ENCODE results near the gene NPBWR2. TPM values are rescaled to one million over a fixed set of nuclear protein-coding genes. Genes with fewer than 3 reads are reported as not detected.

NPBWR2 gene
- total RNA-seq, 4 donors from 2014 or later = not detected

DNA sequence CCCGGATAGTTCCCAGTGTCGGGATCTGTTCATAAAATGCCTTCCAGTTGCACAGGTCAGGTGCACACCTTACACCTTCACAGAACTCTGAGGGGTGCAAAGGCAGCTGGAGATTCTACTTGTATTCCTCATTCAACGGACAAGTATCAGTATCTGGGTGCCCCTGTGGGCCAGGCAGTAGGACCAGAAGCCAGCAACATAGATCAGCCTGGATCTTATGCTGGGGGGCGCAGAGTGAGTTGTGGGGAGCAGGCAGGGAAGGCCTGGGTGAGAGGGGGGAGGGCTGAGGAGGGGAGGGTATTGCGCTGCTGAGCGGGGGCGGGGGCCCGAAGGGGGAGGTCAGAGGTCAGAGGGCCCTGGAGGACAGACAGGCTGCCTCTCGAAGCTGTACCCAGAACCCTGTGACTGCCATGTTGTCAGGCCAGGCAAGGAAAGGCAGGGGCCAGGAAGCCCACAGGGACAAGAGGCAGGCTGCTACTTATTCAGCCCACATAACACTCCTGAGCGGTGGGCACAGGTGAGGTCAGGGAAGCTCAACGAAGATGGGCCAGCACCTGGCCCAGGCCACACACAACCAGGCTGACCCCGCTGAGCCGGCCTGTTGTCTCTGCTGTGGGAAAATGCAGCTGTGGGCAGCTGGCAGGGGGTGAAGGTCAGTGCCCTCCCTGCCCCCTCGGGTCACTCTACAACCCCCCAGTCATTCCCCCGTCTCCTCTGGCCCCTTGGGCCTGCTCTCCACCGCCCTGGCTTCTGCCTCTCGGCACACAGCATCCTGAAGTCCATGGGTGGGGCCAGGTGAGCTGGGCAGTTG is 26.3 kb downstream of the NPBWR2 start:
- Histone ChIP-seq H3K4me3 (peak overlapping the region in 1 of 4 donors; percentile 81), H3K36me3 (no peaks in the 10 kb centered on the region), H3K27ac (peak overlapping the region in 2 of 4 donors; percentile 28 to 77), H3K27me3 (peaks cover 0 to 24% of the 10 kb centered on the region in 2 donors), H3K4me1 (peaks cover 0 to 66% (median 20%) of the 10 kb centered on the region in 4 donors), H3K9me3 (no peaks in the 10 kb centered on the region)
- 62 to 69% methylated on average over 12 to 17 of the region's 17 CpGs for WGBS, 2 donors
- DNase-seq (ENCODE audit: low spot score in 2 of 2) = no peak
- no peak for TF ChIP-seq EP300 (IDR thresholded peaks at IDR 0.05)
- TF ChIP-seq POLR2A (IDR thresholded peaks at IDR 0.05) = no peak
- TF ChIP-seq, protein P1, sequence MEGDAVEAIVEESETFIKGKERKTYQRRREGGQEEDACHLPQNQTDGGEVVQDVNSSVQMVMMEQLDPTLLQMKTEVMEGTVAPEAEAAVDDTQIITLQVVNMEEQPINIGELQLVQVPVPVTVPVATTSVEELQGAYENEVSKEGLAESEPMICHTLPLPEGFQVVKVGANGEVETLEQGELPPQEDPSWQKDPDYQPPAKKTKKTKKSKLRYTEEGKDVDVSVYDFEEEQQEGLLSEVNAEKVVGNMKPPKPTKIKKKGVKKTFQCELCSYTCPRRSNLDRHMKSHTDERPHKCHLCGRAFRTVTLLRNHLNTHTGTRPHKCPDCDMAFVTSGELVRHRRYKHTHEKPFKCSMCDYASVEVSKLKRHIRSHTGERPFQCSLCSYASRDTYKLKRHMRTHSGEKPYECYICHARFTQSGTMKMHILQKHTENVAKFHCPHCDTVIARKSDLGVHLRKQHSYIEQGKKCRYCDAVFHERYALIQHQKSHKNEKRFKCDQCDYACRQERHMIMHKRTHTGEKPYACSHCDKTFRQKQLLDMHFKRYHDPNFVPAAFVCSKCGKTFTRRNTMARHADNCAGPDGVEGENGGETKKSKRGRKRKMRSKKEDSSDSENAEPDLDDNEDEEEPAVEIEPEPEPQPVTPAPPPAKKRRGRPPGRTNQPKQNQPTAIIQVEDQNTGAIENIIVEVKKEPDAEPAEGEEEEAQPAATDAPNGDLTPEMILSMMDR (IDR thresholded peaks at IDR 0.05) = no peak

DNA sequence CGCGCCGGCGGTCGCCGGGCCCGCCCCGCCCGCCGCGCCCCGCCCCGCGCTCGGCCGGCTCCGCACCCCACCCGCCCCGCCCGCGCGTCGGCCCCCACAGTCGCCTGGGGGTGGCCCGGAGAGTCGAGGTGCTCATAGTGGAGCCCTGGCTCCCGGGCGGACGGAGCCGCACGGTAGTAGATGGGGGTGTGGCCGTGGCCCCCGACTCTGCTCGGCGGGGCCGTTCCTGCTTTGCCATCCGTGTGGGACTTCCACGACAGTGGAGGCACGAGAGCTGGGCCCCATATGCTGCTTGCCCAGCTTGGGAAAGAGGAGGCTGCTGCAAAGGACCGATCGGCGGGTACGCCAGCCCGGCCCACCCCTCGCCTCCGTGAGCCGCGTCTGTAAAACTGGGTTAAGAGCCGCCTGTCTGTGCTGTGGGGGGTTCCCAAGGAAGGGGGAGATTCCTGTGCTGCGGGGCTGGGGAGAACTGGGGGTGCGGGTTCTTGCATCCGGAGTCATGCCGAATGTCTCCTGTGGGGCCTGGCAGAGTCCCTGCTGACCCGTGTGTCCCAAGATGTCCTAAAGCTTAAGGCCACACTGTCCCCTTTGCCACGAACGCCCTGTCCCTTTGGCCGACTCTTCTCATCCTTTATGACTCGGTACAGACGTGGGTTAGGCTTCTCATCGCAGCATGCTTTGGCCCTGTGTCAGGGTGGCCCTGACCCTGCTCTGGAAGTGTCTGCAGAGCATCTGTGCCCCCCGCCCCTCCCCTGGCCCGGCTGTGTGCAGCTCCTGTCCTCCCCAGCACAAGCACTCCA is 27.2 kb downstream of the NPBWR2 start, which contains the start of gene OPRL1:
OPRL1 (plus strand) TSS at position 70 of the 800 bp plus-strand sequence. CDS start 12,639 bp downstream, outside the sequence.
- TF ChIP-seq POLR2A (IDR thresholded peaks at IDR 0.05) = no peak
- no peak for TF ChIP-seq EP300 (IDR thresholded peaks at IDR 0.05)
- TF ChIP-seq, protein P1 (IDR thresholded peaks at IDR 0.05) = no peak
- 7 to 10% methylated on average over 28 to 31 of the region's 62 CpGs for WGBS, 2 donors
- no peaks in the 10 kb centered on the region for H3K9me3 ChIP-seq
- H3K27me3 ChIP-seq = peaks cover 0 to 16% of the 10 kb centered on the region in 2 donors
- H3K4me3 ChIP-seq = peak within 1 kb of the TSS; percentile 48 to 81 (median 54)
- DNase-seq (ENCODE audit: low spot score in 2 of 2) = no peak
- H3K36me3 ChIP-seq = peaks cover 0 to 4% (median 0%) of the 10 kb centered on the region in 3 donors
- peaks cover 0 to 66% (median 20%) of the 10 kb centered on the region in 4 donors for H3K4me1 ChIP-seq
- H3K27ac ChIP-seq = peak within 1 kb of the TSS in 3 of 4 donors; percentile 75 to 84 (median 80)

DNA sequence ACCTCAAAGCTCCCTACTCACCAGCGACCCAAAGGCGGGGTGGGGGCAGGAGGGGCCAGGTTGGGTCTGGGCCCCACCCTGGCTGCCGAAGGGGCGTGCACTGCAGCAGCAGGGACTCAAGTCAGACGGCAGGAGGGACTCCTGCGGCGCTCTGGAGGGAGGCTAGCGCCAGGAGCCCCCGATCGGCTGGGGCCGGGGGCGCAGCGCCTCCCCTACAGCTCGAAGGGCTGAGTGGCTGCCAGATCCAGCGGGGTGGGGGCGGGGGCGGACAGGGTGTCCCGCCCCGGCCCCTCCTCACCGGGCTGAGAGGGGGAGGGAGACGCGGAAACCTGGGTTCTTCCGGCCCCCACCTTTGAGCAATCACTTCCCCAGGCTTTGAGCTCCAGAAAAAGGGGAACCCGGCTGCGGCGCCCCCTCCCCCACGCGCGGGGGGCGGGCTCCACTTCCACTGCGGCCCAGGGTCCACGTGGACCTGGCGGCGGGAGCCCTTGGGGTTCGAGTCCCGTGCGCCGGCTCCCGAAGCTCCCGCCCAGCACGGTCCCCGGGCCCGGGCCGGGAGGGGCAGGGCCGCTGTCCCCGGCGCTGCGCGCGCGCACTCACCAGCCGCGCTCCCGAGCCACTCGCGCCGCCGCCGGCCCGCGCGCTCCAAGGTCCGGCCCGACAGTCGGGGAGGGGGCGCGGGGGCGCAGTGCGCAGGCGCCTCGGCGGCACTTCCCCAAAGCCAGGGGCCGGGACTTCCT is 27.9 kb downstream of the NPBWR2 start, which contains the start of gene RGS19:
RGS19 (minus strand) TSS at position 246 of the 740 bp plus-strand sequence. CDS start 2,632 bp downstream, outside the sequence.
- Histone ChIP-seq H3K4me3 (peak within 1 kb of the TSS; percentile 48 to 81 (median 54)), H3K4me1 (peaks cover 0 to 62% (median 20%) of the 10 kb centered on the region in 4 donors), H3K36me3 (peaks cover 0 to 12% (median 0%) of the 10 kb centered on the region in 3 donors), H3K27ac (peak within 1 kb of the TSS in 3 of 4 donors; percentile 75 to 84 (median 80)), H3K27me3 (peaks cover 0 to 8% of the 10 kb centered on the region in 2 donors), H3K9me3 (no peaks in the 10 kb centered on the region)
- DNase-seq (ENCODE audit: low spot score in 2 of 2) = peak; percentile 31 to 49
- TF ChIP-seq, protein P1 (IDR thresholded peaks at IDR 0.05) = peak in 1 of 5 experiments; percentile 8
- TF ChIP-seq EP300 (IDR thresholded peaks at IDR 0.05) (no peak), POLR2A (IDR thresholded peaks at IDR 0.05) (peak in 1 of 2 donors; percentile 10)
- 0 to 1% methylated on average over 7 to 20 of the region's 73 CpGs for WGBS, 2 donors

DNA sequence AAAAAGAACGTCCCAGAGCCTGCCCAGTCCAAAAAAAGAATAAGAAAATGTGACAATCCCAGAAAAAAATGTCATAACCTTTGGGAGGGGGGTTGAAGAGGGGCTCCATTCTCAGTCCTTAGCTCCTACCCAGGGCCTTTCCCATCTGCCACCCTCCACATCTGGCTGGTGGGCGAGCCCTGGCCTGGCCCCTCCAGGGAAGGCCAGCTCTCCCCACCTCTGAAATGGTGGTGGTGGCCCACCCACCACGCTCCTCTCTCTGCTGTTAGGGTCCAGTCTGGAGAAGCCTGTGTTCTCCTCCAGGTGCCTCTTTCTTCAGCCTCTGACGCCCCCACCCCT is 28.5 kb downstream of the NPBWR2 start:
- DNase-seq (ENCODE audit: low spot score in 2 of 2) = no peak
- H3K4me3 ChIP-seq = peak overlapping the region; percentile 47 to 81 (median 52)
- 15 to 16% methylated on average over 4 of the region's 4 CpGs for WGBS, 2 donors
- peaks cover 0 to 56% (median 19%) of the 10 kb centered on the region in 4 donors for H3K4me1 ChIP-seq
- H3K27ac ChIP-seq = peak overlapping the region in 3 of 4 donors; percentile 68 to 84 (median 75)
- H3K27me3 ChIP-seq = peaks cover 0 to 5% of the 10 kb centered on the region in 2 donors
- TF ChIP-seq POLR2A (IDR thresholded peaks at IDR 0.05) (no peak), EP300 (IDR thresholded peaks at IDR 0.05) (no peak)
- TF ChIP-seq, protein P1 (IDR thresholded peaks at IDR 0.05) = no peak
- no peaks in the 10 kb centered on the region for H3K9me3 ChIP-seq
- H3K36me3 ChIP-seq = peaks cover 0 to 18% (median 0%) of the 10 kb centered on the region in 3 donors
